Hematopoietic multipotent progenitor cell treated with erythropoietin and hydrocortisone succinate and interleukin-3 and kit ligand, for 4 days (in vitro differentiated cells): ENCODE measurements around the gene PDIK1L.

Source experiments
- DNase-seq: peaks from one replicate; pipeline ENCODE4 v3.0.0-alpha.2; 2015

The PDIK1L gene

DNA sequence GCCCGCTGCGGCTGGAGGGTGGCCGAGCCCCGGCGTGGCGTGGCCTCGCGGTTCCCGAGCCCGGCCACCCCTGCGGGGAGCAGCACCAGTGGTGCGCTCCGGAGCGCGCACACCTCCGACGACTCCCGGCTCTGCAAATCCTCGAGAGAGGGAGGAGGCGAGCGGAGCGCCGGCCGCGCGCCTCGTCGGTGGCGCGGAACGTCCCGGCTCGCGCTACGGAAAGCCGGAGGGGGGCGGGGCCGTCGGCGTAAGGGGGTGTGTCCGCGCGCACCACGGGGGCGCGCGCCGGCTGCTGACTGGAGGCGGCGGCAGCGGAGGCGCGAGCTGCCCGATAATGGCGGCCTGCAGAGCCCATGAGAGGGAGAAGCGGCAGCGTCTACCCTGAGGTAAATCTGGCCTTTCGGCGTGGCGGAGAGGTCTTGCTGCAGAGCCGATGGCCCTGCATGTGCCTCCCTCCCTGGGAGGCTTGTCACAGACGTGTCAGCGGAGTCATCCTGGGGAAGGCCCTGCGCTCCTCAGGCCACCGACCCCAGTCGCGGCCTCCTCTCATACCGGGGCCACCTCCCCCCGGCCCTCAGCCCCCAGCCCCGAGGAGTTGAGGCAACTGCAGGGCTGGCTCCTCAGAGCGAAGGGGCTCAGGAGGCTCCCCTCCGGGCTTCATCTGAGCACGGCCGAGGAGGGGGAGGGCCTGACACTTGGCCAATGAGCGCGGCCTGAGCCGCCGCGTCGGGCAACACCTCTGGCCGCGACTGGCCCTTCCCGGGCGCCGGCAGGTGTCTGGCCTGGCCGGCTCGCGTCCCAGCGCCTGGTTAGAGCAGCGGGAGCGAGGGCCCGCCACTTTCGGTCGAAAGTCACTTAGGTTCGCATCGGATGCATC lies at the start of gene PDIK1L:
Gene PDIK1L, plus strand, starts transcription at position 295 of the 877 bp plus-strand sequence. CDS start 2,485 bp downstream, outside the sequence.
- DNase-seq = peak; percentile 98

- no peak for DNase-seq
Observed at GRCh38 chr1:26064553-26064952, 47.1 kb upstream of the PDIK1L start.

GRCh38 chr1:26066160-26066559 lies 45.5 kb upstream of the PDIK1L start:
- no peak for DNase-seq

DNA sequence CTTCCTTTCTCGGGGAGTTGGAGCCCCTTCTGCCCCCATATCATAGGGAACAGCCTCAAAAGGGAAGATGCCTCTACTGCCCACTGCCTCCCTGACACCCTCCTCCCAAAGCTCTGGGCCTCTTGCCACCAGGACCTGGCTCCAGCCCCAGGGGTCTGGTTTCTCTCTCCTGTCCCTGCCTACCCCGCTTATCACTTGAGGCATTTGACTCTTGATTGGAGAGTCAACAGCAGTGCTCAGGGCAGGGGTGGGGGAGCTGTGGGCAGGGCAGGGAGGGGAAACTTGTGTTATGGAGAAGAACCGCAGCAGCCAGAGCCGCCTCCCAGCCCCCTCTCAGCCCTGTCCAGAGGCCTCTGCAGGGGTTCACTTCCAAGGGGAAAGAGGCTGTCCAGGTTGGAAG lies 44.8 kb upstream of the PDIK1L start:
- peak; percentile 83 for DNase-seq

DNA sequence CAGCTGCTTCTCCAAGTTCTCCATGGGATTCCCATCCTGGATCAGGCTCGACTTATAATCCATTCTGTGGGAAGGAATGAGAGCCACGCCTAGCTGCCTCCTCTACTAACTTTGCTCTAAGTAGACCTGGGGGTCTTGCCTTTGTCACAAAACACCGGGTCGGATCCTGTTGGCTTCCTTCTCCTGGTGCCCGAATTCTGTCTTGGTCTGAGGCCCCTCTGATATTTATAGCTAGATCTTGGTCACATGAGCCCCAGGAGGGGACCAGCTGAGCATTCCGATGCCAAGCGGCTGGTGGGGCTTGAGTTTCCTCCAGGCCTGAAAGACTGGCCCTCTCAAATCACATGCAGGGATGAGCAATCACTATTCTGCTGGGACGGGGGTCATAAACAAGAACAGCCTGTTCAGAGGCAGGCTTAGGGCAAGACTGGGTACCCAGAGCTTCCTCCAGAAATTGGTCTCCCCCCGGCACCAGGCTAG lies 44.2 kb upstream of the PDIK1L start, which contains the start of gene TRIM63:
Gene TRIM63, minus strand, starts transcription at position 199 of the 480 bp plus-strand sequence. Its CDS starts 136 bp downstream, at position 63.
- no peak for DNase-seq

- no peak for DNase-seq
Observed at GRCh38 chr1:26069941-26070295, 41.7 kb upstream of the PDIK1L start.

DNA sequence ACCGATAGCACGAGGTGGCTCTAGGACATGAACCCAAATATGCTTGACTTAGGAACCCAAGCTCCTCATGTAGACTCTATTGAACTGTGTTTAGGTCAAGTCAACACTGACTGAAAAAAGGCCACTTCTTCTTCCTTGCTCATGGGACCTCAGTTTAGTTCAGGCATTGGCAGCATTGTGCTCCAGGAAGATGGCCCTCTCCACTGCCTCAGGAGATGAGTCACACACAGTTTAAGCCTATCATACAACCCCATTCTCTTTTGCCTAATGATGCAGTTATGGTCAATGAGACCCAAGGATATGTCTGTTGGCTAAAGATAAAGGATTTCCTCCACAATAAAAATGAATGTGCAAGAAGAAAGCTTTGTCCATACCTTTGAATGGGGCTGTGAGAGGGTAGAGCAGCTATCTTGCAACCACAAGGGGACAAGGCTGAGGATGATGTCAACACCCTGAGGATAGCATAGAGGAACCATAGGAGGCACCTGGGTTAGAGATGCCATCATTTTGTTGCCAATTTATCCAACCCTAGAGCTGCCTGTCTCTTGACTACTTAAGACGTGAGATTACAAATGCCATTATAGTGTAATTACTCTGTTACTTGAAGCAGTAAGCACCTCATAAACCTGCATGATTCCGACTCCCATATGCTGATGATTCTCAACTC lies 41.2 kb upstream of the PDIK1L start:
- peak; percentile 97 for DNase-seq

DNA sequence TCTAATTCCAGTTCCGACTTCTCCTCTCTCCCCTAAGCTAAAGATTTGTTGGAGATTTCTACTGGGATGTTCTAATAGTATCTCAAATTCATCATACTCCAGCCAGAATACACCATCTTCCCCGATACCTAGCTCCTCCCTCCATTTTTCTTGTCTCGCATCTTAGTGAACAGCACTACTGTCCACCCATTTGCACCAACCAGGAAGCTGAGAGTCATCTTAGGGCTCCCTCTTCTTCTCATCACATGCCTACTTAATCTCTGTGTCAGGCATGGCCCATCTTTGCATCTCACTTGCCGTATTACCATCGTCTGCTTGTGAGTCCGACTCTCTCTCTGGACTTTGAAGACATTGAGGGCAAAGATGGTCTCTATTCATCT lies 40.7 kb upstream of the PDIK1L start:
- no peak for DNase-seq

GRCh38 chr1:26072305-26072704 lies 39.3 kb upstream of the PDIK1L start:
- no peak for DNase-seq

GRCh38 chr1:26075421-26076144 lies 36.0 kb upstream of the PDIK1L start:
- no peak for DNase-seq

- DNase-seq = no peak
Observed at GRCh38 chr1:26077524-26077923, 34.1 kb upstream of the PDIK1L start.

- DNase-seq = no peak
Observed at GRCh38 chr1:26078286-26079177, 33.1 kb upstream of the PDIK1L start.

- DNase-seq = no peak
Observed at GRCh38 chr1:26079178-26079563, 32.5 kb upstream of the PDIK1L start.

- no peak for DNase-seq
Observed at GRCh38 chr1:26079960-26080814, 31.4 kb upstream of the PDIK1L start.

- peak; percentile 57 for DNase-seq
Observed at GRCh38 chr1:26081267-26082019, 30.2 kb upstream of the PDIK1L start.

- DNase-seq = no peak
Observed at GRCh38 chr1:26082020-26082350, 29.6 kb upstream of the PDIK1L start.

DNA sequence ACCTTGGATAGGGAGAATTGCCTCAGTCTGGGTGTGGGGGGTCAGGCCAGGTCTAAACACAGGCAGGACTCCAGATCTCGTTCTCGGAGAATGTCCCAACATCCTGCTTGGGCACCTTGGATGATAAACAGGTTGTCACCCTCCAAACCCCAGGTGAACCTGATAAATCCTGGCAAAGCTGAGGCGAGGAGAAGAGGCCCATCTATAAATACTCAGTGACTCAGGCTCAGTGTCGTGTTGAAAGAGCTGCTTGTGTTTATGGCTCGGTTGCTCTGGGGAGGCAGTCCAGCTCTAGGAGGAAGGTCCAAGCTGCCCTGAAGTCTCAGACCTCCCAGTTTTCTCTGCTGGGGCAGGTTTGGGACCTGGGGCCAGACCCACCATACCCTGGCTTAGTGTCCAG lies 28.4 kb upstream of the PDIK1L start:
- DNase-seq = no peak

DNA sequence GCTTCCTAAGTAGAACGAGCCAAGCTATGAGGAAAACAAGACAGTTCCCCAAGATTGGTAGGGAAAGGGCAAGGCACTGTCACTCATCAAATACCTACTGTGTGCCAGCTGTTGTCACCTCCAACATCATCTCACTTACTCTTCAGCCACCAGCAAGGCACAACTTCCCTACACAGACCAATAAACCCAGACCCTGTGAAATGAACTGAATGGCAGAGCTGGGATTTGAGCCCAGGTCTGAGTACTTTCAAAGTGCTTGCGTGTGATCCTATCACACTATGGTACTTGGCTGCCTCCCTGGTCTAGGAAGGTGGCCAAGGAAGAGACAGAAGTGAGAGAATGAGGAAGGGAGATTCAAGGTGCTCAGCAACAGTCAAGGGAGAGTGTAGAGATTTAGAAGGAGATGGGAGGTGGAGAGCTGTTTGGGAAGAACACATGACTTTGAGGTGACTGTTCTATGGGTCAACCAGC lies 27.5 kb upstream of the PDIK1L start:
- no peak for DNase-seq

- DNase-seq = no peak
Observed at GRCh38 chr1:26084844-26085243, 26.8 kb upstream of the PDIK1L start.

DNA sequence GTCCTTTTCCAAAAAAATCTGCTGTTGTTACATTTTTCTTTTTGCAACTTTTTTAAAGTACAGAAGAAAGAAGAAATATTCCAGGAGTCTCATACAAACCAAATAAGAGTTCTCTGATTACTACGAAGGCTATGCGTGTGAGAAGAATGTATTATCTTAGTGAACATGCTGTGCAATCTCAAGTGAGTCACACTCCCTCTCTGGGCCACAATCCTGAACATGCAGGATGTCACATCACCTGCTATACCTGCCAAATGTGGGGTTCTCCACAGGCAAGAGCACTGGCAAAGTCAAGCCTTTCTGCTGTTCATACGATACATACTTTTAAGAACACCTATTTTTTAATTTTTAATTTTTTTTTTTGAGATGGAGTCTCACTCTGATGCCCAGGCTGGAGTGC lies 22.5 kb upstream of the PDIK1L start:
- DNase-seq = no peak

DNA sequence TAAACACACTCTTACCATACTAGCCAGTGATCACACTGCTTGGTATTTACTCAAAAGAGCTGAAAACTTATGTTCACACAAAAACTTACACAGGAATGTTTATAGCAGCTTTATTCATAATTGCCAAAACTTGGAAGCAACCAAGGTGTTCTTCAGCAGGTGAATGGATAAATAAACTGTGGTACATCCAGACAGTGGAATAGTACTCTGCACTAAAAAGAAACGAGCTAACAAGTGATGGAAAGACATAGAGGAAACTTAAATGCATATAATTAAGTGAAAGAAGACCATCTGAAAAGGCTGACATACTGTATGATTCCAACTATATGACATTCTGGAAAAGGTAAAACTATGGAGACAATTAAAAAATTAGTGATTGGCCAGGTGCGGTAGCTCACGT lies 20.7 kb upstream of the PDIK1L start:
- no peak for DNase-seq
